H1 (cell line): ENCODE results near the gene TOMM5.

ENCODE experiments used
- ASH2L ChIP-seq: fragments of 200-600, 300-600 bp; sonication (generic); IDR thresholded peaks from one replicate; pipeline ENCODE4 v1.7.1; 2017; ENCODE audit warnings: low read length
- ATF2 ChIP-seq: IDR thresholded peaks from 2 replicates; pipeline ENCODE4 v1.6.1; 2012; ENCODE audit warnings: low read length, inconsistent platforms
- BCL11A ChIP-seq, 2 experiments: IDR thresholded peaks; one replicate each; pipeline ENCODE4 v1.6.1; 2011; ENCODE audit warnings: low read depth in 2 of 2, low read length in 2 of 2, mild to moderate bottlenecking in 2 of 2
- CBX8 ChIP-seq: fragments of 300-800, 300-1000 bp; sonication (generic); IDR thresholded peaks from 2 replicates; pipeline ENCODE4 v1.7.1; 2016; ENCODE audit warnings: low read depth, low read length, borderline replicate concordance
- CEBPB ChIP-seq: IDR thresholded peaks from 2 replicates; pipeline ENCODE4 v1.6.1; 2012; ENCODE audit warnings: low read depth, low read length
- CHD2 ChIP-seq: IDR thresholded peaks from 2 replicates; pipeline ENCODE4 v1.6.1; 2012; ENCODE audit warnings: low read length, improper control_type of control experiment
- CTCF ChIP-seq, 3 experiments: IDR thresholded peaks; 1 replicate in 2 of 3; 2 replicates in 1 of 3; pipeline versions ENCODE4 v1.5.1 to v1.6.1; 2011; ENCODE audit warnings: low read length in 3 of 3, mild to moderate bottlenecking in 3 of 3, inconsistent platforms in 2 of 3, low read depth in 1 of 3, moderate library complexity in 1 of 3; ENCODE audit not compliant: insufficient read depth in 1 of 3; ENCODE audit errors: control extremely low read depth in 1 of 3
- POLR2A ChIP-seq, 2 experiments: IDR thresholded peaks; 1 replicate in 1 of 2; 2 replicates in 1 of 2; pipeline ENCODE4 v1.6.1; 2011; ENCODE audit warnings: low read depth in 2 of 2, low read length in 2 of 2, mild to moderate bottlenecking in 2 of 2; ENCODE audit errors: control extremely low read depth in 1 of 2
- POLR2AphosphoS5 ChIP-seq: IDR thresholded peaks from 2 replicates; pipeline ENCODE4 v1.6.1; 2011; ENCODE audit warnings: low read depth, low read length
- RAD21 ChIP-seq, 2 experiments: IDR thresholded peaks in 1 of 2; conservative IDR thresholded peaks in 1 of 2; 2 replicates each; pipeline ENCODE4 v1.6.1; 2011; ENCODE audit warnings: low read depth in 2 of 2, low read length in 2 of 2, improper control_type of control experiment in 1 of 2, inconsistent platforms in 1 of 2, mild to moderate bottlenecking in 1 of 2, moderate library complexity in 1 of 2
- SIN3A ChIP-seq, 2 experiments: IDR thresholded peaks in 1 of 2; conservative IDR thresholded peaks in 1 of 2; 2 replicates each; pipeline ENCODE4 v1.6.1; 2011 to 2012; ENCODE audit warnings: low read length in 2 of 2, improper control_type of control experiment in 1 of 2, low read depth in 1 of 2, mild to moderate bottlenecking in 1 of 2
- TCF12 ChIP-seq: IDR thresholded peaks from 2 replicates; pipeline ENCODE4 v1.6.1; 2011; ENCODE audit warnings: low read depth, mild to moderate bottlenecking, low read length
- YY1 ChIP-seq: IDR thresholded peaks from 2 replicates; pipeline ENCODE4 v1.6.1; 2011; ENCODE audit warnings: low read depth, mild to moderate bottlenecking, low read length

- TF ChIP-seq YY1 (no peak), SIN3A (conservative IDR thresholded peaks at IDR 0.05 in 1 of 2, IDR thresholded peaks at IDR 0.05 in 1 of 2; ENCODE audit: low read depth in 1 of 2, low read length in 2 of 2) (no peak), CTCF (IDR thresholded peaks at IDR 0.05; ENCODE audit: control extremely low read depth in 1 of 3, insufficient read depth in 1 of 3, low read depth in 1 of 3, low read length in 3 of 3) (no peak), CBX8 (no peak), ASH2L (no peak), CEBPB (no peak), RAD21 (IDR thresholded peaks at IDR 0.05 in 1 of 2, conservative IDR thresholded peaks at IDR 0.05 in 1 of 2; ENCODE audit: low read depth in 2 of 2, low read length in 2 of 2) (no peak), CHD2 (no peak), POLR2AphosphoS5 (no peak), POLR2A (IDR thresholded peaks at IDR 0.05; ENCODE audit: control extremely low read depth in 1 of 2, low read depth in 2 of 2, low read length in 2 of 2) (no peak), ATF2 (no peak), TCF12 (no peak), BCL11A (IDR thresholded peaks at IDR 0.05; ENCODE audit: low read depth in 2 of 2, low read length in 2 of 2) (no peak)
Observed at GRCh38 chr9:37611961-37612360, 19.6 kb upstream of the TOMM5 start.
